ENCODE measurements around the gene CLSTN2.

DNA sequence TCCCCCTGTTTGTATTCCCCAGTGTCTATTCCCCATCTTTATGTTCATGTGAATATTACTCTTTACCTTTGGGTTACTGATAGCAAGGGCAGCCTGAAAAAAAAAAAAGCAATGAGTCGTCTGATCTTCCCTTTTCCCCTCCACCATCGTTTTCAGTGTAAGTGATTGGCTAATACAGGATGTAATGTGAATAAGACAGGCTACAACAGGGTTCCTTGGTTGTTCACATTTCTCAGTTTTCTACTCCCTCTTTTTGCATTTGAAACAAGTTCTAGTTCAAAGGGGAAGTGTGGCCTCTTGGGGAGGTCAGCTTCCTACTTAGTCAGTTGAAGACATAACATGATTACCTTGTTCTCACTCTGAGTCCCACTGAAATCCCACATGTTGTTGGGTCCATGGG, 464.9 kb downstream of the CLSTN2 start:
- TF ChIP-seq CTCF (IDR thresholded peaks at IDR 0.05): no peak
- no peak for TF ChIP-seq POLR2A (IDR thresholded peaks at IDR 0.05)
